SW 1271 (cell line): ENCODE results near the gene COX7B.

Experiments used
- DNase-seq, 2 experiments: peaks; one replicate each; lab custom pipeline; 2025; lab: John Stamatoyannopoulos, UW

COX7B gene

DNA sequence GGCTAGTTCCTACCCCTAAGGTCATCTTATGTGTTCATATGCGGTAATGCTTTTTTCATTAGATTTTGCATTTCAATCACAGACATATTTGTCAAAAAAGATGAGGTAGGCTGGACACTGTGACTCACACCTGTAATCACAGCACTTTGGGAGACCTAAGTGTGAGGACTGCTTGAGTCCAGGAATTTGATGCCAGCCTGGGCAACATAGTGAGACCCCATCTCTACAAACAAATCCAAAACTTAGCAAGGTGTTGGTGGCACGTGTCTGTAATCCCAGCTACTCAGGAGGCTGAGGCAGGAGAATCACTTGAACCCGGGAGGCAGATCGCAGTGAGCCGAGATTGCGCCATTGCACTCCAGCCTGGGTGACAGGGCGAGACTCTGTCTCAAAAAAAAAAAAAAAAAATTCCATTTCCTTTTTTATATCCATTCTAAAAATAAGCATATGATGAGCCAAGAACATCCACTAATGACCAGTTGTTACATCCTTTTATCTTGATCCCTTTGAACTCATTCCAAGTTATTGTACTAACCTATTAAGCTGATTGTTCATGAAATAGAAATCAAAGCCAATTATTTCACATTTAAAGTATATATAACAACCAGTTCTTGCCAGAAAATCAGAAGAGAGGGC lies 46.8 kb downstream of the COX7B start:
- DNase-seq: no peak

DNA sequence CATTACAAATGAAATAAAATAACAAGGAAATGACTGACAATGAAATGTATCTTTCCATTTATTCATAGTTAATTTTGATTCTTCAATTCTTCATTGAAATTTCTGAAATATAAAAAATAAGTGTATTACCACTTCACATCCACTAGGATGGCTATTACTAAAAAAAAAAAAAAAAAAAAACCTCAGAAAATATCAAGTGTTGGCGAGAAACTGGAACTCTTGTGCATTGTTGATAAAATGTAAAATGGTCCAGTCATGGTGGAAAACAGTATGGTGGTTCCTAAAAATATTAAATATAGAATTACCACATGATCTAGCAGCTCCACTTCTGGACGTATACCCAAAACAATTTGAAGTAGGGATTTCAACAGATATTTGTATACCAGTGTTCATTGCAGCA lies 47.3 kb downstream of the COX7B start:
- DNase-seq: no peak

DNA sequence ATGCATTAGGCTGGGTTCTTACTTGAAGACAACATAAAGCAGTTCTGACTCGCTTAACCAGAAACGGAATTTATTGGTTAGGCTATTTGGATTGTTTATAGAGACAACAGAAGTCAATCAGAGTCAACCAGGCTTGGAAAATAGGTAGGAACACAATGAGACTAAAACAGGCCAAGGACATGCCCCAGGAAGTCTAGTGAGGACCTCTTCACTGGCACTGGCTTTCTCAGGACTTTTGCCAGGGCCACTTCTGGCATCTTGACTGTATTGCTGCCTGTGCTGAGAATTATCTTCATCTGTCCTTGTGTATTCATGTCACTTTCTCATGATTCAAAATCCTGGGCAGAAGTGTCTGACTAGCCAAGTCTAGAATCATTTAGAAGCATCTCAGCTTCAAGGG lies 50.6 kb downstream of the COX7B start:
- DNase-seq: no peak

DNA sequence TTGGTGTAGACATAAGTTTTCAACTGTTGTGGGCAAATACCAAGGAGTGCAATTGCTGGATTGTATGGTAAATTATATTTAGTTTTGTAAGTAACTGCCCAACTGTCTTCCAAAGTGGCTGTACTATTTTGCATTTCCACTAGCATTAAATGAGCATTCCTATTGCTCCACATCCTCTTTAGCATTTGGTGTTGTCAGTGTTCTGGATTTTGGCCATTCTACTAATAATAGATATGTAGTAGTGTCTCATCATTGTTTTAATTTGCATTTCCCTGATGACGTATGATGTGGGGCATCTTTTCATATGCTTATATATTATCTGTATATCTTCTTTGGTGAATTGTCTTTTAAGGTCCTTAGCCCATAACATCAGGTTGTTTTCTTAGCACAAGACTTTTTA lies 52.9 kb downstream of the COX7B start:
- DNase-seq: no peak

DNA sequence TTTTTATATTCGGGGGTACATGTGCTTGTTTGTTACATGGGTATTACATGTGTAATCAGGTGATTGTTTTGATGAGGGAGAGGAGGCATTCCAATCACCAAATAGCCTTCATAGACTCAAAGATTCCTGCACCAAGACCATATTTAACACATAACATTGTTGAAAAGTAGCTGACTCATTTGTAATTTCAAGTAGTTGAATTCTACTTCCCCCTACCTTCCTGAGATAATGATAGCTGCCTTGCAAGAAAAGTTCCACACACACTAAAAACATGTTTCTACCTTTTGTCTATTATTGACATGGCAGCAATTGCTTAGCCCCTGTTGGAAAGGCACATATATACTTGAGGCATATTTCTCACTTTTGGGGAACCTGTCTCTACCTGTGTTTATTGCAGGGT lies 54.0 kb downstream of the COX7B start:
- no peak for DNase-seq

DNA sequence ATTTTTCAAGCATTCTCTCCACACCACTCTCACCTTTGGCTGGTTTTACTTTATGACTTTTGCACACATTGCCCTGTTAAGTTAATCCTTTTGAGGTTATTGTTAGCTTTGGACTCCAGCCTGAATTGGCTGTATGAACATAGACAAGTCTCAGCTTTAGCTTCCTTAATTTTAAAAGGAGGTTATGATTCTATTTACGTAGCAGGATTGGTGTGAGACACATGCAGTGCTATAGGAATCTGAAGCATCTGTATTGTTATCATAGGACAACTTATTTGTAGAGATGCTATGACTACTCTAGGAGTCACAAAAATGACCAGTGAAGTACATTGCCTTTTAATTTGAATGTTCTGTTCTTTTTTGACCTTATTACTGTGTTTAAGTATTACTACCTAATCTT lies 54.4 kb downstream of the COX7B start:
- DNase-seq: no peak
